Amygdala (tissue), 56 donors: ENCODE results near the gene MOV10.

Experiments
- DNase-seq, 56 donors: peaks; one replicate each; lab custom pipeline; 2025; lab: John Stamatoyannopoulos, UW

The MOV10 gene

DNA sequence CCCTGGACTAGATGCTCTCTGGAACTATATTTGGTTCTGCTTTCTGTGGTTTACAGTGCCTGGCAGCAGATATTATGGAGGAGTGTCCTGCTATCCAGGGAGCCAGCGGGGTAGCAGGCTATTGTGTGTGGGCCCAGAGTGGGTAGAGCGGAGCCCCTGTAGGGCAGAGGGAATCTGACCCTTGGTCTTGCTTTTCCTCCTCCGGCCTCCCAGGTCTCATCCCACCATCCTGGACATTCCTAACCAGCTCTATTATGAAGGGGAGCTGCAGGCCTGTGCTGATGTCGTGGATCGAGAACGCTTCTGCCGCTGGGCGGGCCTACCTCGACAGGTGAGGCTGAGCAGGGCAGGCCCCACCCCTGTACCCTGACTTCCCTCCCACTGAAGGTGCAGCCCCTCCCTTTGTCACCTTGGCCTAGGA, 23.3 kb downstream of the MOV10 start:
- no peak for DNase-seq

DNA sequence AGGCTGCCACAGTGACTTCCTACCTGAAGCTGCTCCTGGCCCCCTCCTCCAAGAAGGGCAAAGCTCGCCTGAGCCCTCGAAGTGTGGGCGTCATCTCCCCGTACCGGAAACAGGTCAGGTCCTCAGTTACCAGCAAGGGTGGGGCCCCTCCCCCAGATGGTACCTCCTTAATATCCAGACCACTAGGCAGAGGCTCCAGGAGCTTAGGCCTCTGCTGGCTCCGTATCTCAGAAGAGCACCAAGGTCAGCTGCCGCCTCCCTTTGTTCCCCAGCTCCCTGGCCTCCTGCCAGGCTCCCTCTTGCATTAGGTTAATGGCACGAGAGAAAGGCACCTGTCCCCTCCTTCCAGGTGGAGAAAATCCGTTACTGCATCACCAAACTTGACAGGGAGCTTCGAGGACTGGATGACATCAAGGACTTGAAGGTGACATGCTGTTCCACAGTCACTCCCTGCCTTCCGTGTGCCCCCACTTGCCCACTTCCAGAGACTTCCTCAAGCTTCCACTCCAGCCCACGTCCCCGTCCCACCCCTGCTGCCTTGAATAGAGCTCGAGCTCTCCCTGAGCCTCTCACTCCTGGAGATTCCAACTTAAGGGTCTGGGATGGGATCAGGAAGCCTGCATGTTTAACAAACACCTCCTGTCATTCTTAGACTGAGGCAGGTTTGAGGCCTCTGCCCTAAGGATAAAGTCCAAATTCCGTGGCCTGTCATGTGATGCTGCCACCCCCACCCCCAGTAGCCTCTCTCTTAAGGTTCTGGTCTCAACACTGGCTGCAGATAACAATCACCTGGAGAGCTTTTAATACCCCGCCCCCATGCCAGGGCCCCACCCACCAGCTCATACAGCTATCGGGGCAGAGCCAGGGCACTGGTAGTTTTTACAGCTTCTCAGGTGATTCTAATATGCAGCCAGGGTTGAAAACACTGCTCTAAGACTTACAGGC, 24.2 kb downstream of the MOV10 start:
- no peak for DNase-seq

DNA sequence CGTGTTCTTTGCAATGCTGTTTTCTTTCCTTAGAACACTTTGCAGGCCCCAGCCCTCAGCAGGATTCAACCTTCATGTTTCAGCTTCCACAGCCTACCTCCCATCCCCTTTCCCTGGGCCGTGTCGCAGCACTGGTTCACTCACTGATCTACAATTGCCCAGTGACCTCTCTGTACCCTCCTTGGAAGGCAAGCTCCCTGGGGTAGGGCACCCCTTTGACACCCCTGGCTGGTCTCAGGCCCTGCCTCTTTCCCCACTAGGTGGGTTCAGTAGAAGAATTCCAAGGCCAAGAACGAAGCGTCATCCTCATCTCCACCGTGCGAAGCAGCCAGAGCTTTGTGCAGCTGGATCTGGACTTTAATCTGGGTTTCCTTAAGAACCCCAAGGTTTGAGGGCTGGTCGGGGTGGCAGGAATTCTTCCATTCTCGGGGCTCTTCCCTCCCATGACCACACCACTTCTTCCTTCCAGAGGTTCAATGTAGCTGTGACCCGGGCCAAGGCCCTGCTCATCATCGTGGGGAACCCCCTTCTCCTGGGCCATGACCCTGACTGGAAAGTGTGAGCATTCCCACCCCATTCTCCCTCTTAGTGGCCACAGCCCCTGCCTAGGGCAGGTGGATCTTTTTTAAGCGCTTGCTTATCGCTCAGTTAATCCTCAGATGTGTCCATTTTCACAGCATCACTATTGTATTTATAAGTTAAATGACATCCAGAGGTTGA, 25.1 kb downstream of the MOV10 start:
- no peak for DNase-seq

DNA sequence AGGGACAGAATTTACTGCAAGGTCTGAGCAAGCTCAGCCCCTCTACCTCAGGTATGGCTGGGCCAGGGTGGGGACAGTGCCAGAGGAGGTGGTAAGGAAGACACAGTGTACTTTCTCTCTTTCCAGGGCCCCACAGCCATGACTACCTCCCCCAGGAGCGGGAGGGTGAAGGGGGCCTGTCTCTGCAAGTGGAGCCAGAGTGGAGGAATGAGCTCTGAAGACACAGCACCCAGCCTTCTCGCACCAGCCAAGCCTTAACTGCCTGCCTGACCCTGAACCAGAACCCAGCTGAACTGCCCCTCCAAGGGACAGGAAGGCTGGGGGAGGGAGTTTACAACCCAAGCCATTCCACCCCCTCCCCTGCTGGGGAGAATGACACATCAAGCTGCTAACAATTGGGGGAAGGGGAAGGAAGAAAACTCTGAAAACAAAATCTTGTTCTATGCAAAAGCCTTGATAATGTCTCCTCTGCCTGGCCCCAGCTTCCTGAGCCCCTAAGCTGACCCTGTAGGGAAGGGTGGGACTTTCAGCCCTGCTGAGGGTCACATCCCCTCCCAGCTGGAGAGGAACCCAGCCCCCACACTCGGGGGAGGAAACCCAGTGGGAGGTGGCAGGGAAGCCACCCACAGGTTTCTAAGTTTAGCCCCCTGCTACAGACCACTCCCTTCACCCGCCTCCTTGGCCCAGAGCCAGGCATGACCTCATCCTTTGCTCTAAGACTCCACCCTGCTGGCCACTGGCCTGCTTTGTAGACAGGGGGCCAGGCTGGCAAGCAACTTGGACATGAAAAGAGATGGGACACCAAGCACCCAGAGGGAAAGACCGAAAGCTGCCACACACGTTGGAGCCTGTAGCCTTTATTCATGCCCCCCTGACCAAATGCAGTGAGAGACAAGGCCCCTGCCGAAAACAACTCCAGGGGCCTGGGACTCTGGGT, 26.1 kb downstream of the MOV10 start:
- peak in 55 of 56 donors; percentile 29 to 98 (median 83) for DNase-seq

DNA sequence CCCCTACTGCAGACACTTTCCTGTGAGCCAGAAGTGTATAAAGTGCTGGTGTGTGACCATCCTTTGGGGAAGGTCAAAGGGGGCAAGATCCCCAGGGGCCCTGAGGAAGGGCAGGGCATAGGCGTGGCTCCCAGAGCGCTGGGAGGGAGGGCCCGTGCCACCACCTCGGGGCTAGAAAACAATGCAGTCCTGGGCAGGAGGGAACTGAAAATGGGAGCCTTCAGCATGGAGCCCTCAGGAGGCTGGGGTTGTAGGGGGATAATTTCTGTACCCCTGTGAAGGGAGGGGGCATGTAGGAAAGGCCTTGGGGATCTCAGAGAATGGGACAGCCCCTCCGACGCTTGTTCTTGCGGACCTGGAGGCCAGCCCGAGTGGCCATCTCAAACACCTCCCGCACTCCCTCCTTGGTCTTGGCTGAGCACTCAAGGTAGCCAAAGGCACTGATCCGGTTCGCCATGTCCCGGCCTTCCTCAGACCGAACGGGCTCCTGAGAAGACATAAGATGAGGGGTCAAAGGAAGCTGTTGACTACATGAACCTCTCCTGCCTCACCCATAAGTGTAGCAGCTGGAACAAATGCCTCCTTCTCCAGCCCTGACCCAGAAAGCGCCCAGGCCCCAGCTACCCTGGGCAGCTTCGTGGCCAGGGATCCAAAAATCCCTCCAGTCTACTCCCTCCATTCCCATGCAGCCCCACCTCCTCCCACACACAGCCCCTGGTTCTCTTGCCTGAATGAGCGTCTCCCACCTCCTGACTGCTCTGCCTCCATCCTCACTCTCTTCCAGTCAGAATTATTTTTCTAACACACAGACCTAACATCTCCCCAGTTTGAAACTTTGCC, 27.0 kb downstream of the MOV10 start:
- DNase-seq: no peak

DNA sequence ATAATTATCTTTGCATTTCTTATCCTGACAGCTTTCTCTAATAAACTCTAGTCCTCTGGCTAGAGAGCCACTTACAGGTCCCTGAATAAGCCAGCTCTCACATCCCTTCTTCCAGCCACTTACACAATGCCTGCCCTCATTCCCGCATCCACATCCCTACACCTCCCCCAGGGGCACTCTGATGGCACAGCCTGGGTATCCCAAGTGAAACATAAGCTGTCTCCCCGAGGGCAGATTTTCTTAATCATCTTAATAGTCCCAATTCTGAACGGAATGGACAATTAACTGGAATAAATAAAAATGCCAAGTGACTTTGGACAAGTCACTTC, 27.6 kb downstream of the MOV10 start:
- no peak for DNase-seq

DNA sequence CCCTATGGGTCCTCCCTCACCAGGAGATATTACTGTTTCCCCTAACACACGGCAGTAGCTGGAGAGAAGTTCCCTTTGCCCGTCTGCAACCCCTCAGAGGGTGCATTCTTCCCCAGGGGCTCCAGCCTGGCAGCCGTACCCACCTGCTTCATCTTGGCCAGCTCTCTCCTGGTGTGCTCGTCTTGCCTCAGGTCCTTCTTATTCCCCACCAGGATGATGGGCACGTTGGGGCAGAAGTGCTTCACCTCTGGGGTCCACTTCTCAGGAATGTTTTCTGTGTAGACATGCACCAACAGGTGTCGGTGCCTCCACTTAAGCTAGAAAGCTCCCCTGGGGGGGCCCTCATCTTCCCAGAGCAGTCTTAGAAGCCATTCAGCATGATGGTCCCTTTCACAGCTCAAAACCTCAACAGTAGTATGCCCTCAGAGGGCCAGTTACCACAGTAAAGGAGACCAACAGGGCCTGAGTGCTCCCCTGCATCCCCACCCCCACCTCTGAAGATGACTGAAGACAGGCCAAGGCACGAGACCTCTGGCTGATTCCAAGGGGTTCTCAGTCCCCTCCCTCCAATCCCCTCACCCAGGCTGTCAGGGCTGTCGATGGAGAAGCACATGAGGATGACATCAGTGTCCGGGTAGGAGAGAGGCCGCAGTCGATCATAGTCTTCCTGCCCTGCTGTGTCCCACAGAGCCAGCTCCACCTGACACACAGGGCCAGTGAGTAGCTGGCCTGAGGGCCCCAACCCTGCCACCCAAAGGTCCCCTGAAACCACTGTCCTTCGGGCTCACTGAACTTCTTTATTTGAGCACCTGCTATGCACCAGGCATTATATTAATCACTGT, 28.2 kb downstream of the MOV10 start:
- DNase-seq: peak in 2 of 56 donors; percentile 15 to 42

DNA sequence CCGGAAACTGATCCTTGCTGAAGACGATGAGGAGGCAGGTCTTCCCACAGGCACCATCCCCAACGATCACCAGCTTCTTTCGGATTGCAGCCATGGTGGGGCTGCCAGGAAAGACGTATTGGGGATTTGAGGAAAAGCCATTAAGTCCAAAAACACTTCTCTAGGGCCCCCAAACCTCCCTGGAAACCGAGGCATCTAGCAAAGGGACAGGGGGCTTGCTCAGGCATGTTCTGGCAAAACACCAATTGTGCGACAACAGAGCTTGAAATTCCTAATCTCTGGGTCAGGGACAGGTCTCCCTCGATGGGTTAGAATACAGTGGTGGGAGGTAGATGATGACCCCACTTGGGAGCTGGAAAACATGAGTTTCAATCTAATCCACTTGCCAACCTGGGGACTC, 29.2 kb downstream of the MOV10 start:
- DNase-seq: no peak

DNA sequence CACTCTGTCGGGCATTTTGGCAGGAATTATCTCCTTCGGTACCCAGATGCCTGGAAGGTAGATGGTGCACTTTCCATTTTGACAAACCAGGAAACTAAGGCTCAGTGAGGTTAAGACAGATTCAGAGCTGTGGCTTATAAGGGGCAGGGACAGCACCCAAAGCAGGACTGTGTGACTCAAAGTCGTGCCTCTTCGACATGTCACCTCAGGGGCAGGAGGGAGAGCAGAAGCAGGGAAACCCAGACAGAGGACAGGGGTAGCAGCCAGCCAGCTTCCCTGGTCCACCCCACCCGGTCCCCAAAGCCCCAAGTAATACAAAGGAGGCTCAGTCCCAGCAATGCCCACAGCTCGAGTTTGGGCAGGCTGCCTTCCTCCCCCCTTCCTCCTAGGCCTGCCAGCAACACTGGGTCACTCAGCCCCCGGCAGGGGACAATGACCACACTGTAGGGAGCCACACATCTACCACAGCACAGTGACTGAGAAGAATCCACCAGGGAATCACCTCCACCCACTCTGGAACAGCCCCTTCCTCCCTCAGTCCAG, 30.0 kb downstream of the MOV10 start:
- peak in 54 of 56 donors; percentile 40 to 93 (median 78) for DNase-seq

DNA sequence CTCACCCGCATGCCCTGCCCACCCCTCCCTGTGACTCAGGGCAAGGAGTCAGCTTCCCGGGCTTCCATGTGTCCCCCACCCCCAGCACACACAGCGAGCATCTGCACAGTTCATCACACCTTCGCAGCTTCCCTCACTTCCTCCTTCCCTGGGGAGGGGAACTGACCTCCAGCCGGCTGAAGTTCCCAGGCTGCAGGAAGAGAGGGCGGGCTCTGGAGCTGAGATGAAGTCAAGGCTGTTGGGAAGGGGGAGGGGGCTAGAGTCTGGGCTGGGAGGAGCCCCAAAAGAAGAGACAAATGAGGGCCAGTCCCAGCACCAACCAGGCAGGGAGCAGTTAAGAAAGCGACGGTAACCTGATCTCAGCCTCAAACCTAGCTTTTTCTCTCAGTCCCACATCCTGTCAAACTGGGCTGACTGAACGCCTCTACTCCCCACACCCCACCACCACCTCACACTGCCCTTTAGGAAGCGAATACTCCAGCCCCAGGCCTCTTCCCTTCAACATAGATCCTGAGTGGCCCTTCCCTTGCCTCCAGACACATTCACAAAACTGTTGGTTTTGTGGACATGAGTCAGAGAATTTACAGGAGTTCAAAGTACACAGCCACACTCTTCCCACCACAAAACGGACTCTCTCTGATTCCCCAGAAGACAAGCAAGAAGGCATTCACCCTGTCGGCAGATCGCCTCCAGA, 30.6 kb downstream of the MOV10 start:
- DNase-seq: peak in 26 of 56 donors; percentile 35 to 81 (median 67)

DNA sequence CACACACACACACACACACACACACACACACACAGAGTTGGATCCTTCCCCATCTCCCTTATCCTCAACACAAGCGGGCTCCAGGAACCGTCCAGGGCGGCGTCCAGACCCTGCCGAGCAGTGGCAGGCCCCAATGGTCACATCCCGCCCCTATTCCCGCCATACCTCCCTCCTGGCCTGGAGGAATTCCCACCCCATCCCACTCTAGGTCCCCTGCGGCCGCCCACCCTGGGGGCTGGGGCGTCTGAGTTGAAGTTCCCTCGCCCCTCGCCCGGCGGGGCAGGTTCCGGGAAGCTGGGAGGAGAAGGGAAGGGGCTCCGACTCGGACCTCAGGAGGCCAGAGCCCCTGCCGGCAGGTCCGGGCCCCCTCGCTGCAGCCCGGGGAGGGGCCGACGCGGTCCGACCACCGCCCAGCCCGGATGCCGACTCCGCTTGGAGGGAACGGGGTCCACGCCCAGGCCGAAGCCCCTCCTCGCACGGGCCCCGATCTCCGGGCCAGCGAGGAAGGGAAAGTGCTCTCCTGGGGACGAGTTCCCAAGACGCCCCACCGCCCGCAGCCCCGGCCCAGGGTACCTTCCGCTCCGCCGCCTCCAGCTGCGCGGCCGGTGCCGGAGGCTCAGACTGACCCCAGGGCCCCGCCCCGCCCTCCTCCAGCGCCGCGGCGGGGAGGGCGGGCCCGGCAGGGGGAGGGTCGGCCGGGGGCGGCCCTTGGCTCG, 32.2 kb downstream of the MOV10 start, which contains the start of gene RHOC:
Gene RHOC (minus strand): TSS at position 623 of the 716 bp plus-strand sequence. CDS start 3,328 bp downstream, outside the sequence.
- DNase-seq: peak in 15 of 56 donors; percentile 39 to 82 (median 60)

DNA sequence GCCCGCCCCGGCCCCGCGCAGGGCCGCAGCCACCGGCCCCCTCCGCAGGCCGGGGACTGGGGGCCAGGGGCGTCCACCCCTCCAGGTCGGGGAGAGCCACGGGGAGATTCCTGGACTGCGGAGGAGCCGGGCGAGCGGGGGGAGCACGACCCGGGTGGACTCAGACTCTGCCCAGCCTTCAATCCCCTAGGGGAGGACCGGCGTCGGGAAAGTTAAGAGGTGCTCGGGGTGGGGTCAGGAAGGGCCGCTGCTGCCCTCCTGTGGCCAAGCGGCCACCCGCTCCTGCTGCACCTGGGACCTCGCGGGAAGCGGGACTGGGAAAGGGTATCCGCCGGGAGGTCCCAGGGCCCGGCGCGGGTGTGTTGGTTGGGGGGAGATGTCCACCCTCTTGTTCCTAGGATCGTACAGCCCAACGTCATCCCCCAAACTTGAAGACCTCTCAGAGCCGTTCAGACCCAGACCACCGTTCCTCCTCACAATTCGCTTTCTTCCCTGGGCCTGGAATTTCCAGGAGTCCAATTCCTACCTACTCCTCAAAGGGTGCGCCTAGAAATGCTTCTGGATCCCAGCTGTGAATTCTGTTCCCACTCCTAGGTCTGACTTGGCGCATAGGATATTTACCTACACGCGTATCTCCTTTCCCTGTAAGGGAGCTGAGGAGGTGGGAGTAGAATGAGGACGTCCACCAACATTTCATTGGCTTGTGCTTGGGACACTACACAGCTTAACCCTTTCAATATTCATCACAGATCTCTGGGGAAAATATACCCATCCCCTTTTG, 33.0 kb downstream of the MOV10 start:
- DNase-seq: peak in 52 of 56 donors; percentile 21 to 82 (median 64)

DNA sequence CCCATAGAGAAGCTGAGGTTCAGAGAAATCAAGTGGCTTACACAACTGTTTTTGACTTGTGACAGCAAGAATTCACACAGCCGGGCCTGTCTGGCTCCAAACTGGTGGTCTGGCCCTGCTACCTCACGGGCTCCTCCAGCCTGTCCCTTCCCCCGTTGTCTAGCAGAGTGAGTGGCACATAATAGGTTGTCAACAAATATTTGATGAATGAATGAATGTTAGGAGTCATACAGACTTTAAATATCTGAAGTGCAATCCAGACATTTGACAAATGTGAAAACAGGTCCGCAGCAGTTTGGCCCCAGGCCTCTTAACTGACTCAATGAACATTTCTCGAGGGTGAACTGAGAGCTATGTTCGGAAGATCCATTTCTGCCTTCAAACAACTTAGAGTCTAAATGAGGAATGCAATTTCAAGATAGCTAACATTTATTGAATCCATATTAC, 33.6 kb downstream of the MOV10 start:
- no peak for DNase-seq

DNA sequence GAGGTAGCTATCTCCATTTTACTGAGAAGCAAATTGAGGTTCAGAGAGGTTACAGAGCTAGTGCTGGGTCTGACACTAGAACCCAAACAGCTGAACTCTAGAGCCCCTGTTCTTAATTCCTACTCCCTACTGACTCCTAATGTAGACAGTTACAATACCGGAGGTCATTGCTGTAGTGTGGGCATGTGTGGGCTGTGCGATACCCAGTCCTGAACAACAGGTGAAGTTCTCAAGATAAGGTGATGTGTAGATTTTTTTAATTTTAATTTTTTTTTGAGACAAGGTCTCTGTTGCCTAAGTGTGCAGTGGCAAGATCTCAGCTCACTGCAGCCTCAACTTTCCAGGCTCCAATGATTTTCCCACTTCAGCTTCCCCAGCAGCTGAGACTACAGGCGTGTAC, 34.0 kb downstream of the MOV10 start:
- DNase-seq: no peak

DNA sequence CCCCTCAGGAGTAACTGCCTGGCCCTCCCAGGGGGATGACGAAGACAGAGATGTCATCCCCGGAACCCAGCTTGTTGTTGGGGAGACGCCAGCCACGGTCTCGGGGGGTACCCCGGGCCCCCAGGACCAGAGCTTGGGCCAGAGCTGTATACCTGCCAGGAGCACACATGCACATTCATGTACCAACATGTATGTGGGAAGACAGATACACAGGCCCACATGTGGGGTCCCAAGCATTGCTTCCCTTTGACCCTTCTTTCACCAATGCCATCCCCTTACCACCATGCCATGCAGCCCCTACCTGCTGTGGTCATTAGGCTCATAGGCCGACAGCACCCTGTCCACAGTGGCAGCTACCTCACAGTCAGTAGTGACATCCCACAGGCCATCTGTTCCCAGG, 35.7 kb downstream of the MOV10 start:
- DNase-seq: no peak

DNA sequence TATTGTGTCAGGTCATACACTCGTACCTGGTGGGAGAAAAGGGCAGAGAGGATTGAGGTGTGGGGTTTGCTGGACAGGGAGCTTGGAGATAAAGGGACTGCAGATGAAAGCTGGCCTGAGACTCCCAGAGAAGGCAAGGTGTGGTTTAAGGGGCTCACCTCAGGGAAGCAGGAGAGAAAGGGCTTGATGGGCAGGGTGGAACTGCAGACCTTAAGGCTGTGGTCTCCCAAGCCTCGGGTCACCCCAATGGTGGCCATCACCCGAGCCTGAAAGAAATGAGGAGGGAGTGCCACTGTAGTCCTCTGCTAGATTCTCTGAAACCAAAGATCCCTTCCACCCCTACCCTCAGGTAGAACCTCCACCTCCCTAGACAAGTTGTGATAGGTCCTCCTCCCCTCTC, 36.1 kb downstream of the MOV10 start:
- no peak for DNase-seq
